Fibroblast of pulmonary artery (primary cell): ENCODE results near the gene YWHAH.

Source experiments
- DNase-seq: peaks from one replicate; pipeline ENCODE4 v3.0.0-alpha.2; 2010; ENCODE audit warnings: low read depth
- H3K4me3 ChIP-seq: replicated peaks from 2 replicates; pipeline ENCODE4 v1.5.1; 2011; ENCODE audit warnings: low read depth, mild to moderate bottlenecking, control low read depth, low read length, moderate library complexity
- CTCF ChIP-seq: IDR thresholded peaks from 2 replicates; pipeline ENCODE4 v1.5.1; 2011; ENCODE audit warnings: mild to moderate bottlenecking, control low read depth, low read length, inconsistent platforms; ENCODE audit errors: missing control alignments

The YWHAH gene

GRCh38 chr22:31922534-31922933 is 21.8 kb upstream of the YWHAH start:
- no peak overlapping the region for H3K4me3 ChIP-seq
- DNase-seq, result no peak
- no peak for TF ChIP-seq CTCF

- H3K4me3 ChIP-seq, result no peak overlapping the region
- no peak for TF ChIP-seq CTCF
- DNase-seq, result peak; percentile 16
Observed at GRCh38 chr22:31923136-31923535, 21.2 kb upstream of the YWHAH start.

DNA sequence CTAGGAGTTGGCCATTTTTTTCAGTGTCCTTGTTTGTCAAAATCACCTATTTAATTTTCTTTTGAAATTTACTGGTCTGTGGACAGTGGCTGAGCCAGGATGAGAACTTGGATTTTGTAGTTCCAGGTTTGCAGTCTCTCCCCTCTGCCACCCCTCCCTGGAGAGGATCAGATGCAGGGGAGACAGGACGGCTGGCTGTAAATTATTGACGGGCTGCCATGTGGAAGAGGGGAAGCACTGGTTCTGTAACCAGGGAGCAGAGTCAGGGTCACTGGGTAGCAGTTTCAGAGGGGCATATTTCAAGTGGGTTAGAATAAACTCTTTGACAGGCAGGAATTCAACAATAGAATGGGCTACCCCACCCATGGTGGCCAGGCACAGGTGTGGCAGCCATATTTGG is 20.6 kb upstream of the YWHAH start:
- TF ChIP-seq CTCF, result no peak
- no peak for DNase-seq
- no peak overlapping the region for H3K4me3 ChIP-seq

DNA sequence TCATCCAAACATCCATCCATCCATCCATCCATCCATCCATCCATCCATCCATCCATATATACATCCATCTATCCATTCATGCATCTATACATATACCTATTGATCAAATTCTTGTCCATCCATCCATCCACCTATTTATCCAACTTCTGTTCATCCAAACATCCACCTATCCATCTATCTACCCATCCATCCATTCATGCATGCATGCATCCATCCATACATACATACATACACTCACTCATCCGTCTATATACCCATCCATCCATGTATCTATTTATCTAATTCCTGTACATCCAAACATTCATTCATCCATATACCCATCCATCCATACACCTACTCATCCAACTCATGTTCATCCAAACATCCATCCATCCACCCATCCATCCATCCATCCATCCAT is 19.3 kb upstream of the YWHAH start:
- no peak for TF ChIP-seq CTCF
- no peak overlapping the region for H3K4me3 ChIP-seq

GRCh38 chr22:31926024-31926423 is 18.3 kb upstream of the YWHAH start:
- TF ChIP-seq CTCF, result no peak
- DNase-seq, result no peak
- H3K4me3 ChIP-seq, result no peak overlapping the region

More for the DNA sequence above, 19.3 kb upstream of the YWHAH start:
- no peak for DNase-seq

GRCh38 chr22:31926969-31927368 is 17.4 kb upstream of the YWHAH start:
- DNase-seq, result no peak
- TF ChIP-seq CTCF, result no peak
- H3K4me3 ChIP-seq, result no peak overlapping the region

DNA sequence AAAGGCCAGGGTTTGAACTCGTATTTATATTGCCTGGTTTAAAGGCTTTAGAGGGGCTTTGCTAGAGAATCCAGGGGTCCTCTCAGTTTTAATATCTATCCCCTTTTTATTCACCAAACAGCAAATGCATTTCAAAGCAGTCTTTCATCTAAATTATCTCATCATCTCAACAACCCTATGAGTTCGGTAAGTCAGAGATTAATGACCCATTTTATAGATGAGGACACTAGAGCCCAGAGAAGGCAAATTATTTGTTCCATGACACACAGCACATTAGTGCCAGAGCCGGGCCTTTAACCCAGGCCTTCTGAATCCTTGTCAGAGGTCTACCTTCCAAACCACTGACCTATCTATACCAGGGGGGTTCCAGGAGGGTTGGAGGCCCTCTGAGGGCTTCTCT is 16.8 kb upstream of the YWHAH start:
- no peak overlapping the region for H3K4me3 ChIP-seq
- no peak for DNase-seq
- no peak for TF ChIP-seq CTCF
